Neural cell (in vitro differentiated cells): ENCODE results near the gene VSIG10L. TPM values are rescaled to one million over a fixed set of nuclear protein-coding genes. Genes with fewer than 3 reads are reported as not detected.
A peak's percentile ranks its signal among the peaks of the same experiment; 100 is the strongest.

Source experiments
- H2AFZ ChIP-seq: fragments of 200-600, 300-800 bp; sonication (generic), shearing (Covaris generic); 2 replicates; pipeline ENCODE4 v1.6.0; 2014; ENCODE audit warnings: low read depth, mild to moderate bottlenecking, antibody characterized with exemption, low read length, moderate library complexity
- H3F3A ChIP-seq: fragments of 200-600 bp; shearing (Covaris generic); 2 replicates; pipeline ENCODE4 v1.6.1; 2016; ENCODE audit warnings: mild to moderate bottlenecking, moderate library complexity, mixed read lengths, antibody characterized with exemption, low read length; ENCODE audit not compliant: insufficient read depth, poor library complexity, severe bottlenecking
- H3K27ac ChIP-seq: fragments of 200-600, 300-800 bp; sonication (generic), shearing (Covaris generic); 2 replicates; pipeline ENCODE4 v1.5.1; 2014; ENCODE audit warnings: mild to moderate bottlenecking, low read length, moderate library complexity
- H3K27me3 ChIP-seq: fragments of 300-800, 200-600 bp; sonication (generic), shearing (Covaris generic); 2 replicates; pipeline ENCODE4 v1.6.0; 2014; ENCODE audit warnings: mild to moderate bottlenecking, low read depth, low read length, moderate library complexity; ENCODE audit not compliant: insufficient read depth
- H3K36me3 ChIP-seq: fragments of 300-800, 200-600 bp; sonication (generic), shearing (Covaris generic); 2 replicates; pipeline ENCODE4 v1.5.1; 2014; ENCODE audit warnings: mild to moderate bottlenecking, antibody characterized with exemption, low read length, moderate library complexity; ENCODE audit not compliant: insufficient read depth
- H3K4me2 ChIP-seq: fragments of 300-800, 200-600 bp; sonication (generic), shearing (Covaris generic); 2 replicates; pipeline ENCODE4 v1.6.0; 2014; ENCODE audit warnings: mild to moderate bottlenecking, low read length
- H3K4me3 ChIP-seq: fragments of 300-800, 200-600 bp; sonication (generic), shearing (Covaris generic); 2 replicates; pipeline ENCODE4 v1.5.1; 2014; ENCODE audit warnings: mild to moderate bottlenecking, low read length, moderate library complexity
- H3K79me2 ChIP-seq: fragments of 200-600 bp; shearing (Covaris generic); replicated peaks from 2 replicates; pipeline ENCODE4 v1.6.0; 2014; ENCODE audit warnings: mild to moderate bottlenecking, low read length, moderate library complexity; ENCODE audit not compliant: insufficient read depth
- H3K9ac ChIP-seq: fragments of 300-800, 200-600 bp; sonication (generic), shearing (Covaris generic); 2 replicates; pipeline ENCODE4 v1.6.1; 2016; ENCODE audit warnings: mild to moderate bottlenecking, low read length, mixed read lengths
- H3K9me2 ChIP-seq: fragments of 200-600 bp; shearing (Covaris generic); 2 replicates; pipeline ENCODE4 v1.6.1; 2016; ENCODE audit warnings: mild to moderate bottlenecking, low read length, mixed read lengths; ENCODE audit not compliant: insufficient read depth
- H3K9me3 ChIP-seq: fragments of 200-600, 300-800 bp; sonication (generic), shearing (Covaris generic); 2 replicates; pipeline ENCODE4 v1.6.1; 2016; ENCODE audit warnings: mild to moderate bottlenecking, mixed run types, low read length, moderate library complexity, mixed read lengths
- H4K20me1 ChIP-seq: fragments of 200-600 bp; shearing (Covaris generic); 2 replicates; pipeline ENCODE4 v1.6.1; 2016; ENCODE audit warnings: mild to moderate bottlenecking, mixed run types; ENCODE audit not compliant: insufficient read depth
- CTCF ChIP-seq: fragments of 450-650 bp; IDR thresholded peaks from 2 replicates; pipeline ENCODE4 v1.5.1; 2014; ENCODE audit warnings: antibody characterized with exemption, mild to moderate bottlenecking, moderate library complexity; ENCODE audit not compliant: poor library complexity, severe bottlenecking
- EP300 ChIP-seq: fragments of 450-650 bp; conservative IDR thresholded peaks from 2 replicates; pipeline ENCODE4 v1.6.1; 2014; ENCODE audit warnings: antibody characterized with exemption, mild to moderate bottlenecking, moderate library complexity; ENCODE audit not compliant: poor library complexity, severe bottlenecking
- EZH2 ChIP-seq: fragments of 200-600, 300-800 bp; shearing (Covaris generic), sonication (generic); IDR thresholded peaks from 2 replicates; pipeline ENCODE4 v1.6.1; 2014; ENCODE audit warnings: antibody characterized with exemption, low read length, borderline replicate concordance, mild to moderate bottlenecking; ENCODE audit not compliant: insufficient read depth, poor library complexity, severe bottlenecking
- MXI1 ChIP-seq: fragments of 450-650 bp; conservative IDR thresholded peaks from 2 replicates; pipeline ENCODE4 v1.6.1; 2014; ENCODE audit warnings: antibody characterized with exemption, mild to moderate bottlenecking; ENCODE audit not compliant: poor library complexity, severe bottlenecking
- POLR2AphosphoS5 ChIP-seq: IDR thresholded peaks from 2 replicates; pipeline ENCODE4 v1.6.1; 2012
- RAD21 ChIP-seq: fragments of 450-650 bp; conservative IDR thresholded peaks from 2 replicates; pipeline ENCODE4 v1.6.1; 2014; ENCODE audit warnings: antibody characterized with exemption, mild to moderate bottlenecking, moderate library complexity
- REST ChIP-seq: IDR thresholded peaks from 2 replicates; pipeline ENCODE4 v1.6.1; 2012; ENCODE audit warnings: borderline replicate concordance
- SMC3 ChIP-seq: fragments of 450-650 bp; conservative IDR thresholded peaks from 2 replicates; pipeline ENCODE4 v1.6.1; 2014; ENCODE audit warnings: antibody characterized with exemption, mild to moderate bottlenecking, moderate library complexity; ENCODE audit not compliant: poor library complexity
- TAF1 ChIP-seq: IDR thresholded peaks from 2 replicates; pipeline ENCODE4 v1.6.1; 2012; ENCODE audit warnings: low read depth
- polyA plus RNA-seq: library from polyadenylated mRNA; depleted of rRNA; stranded (reverse); fragments of >200 nt; gene quantifications from 2 replicates; pipeline ENCODE4 v1.2.3, GENCODE V29; 2014

The VSIG10L gene
- polyA plus RNA-seq, 1 donor from 2014 or later: 2.3 TPM

GRCh38 chr19:51341066-51341465 is 873 bp downstream of the VSIG10L start:
- Histone ChIP-seq H3K27me3 (peaks cover 5% of the 10 kb centered on the region), H2AFZ (no peak overlapping the region), H3K9me3 (no peaks in the 10 kb centered on the region), H3K27ac (no peak overlapping the region), H3K79me2 (no peaks in the 10 kb centered on the region), H3K36me3 (no peaks in the 10 kb centered on the region), H3K4me3 (no peak overlapping the region), H3F3A (no peaks in the 10 kb centered on the region), H4K20me1 (no peaks in the 10 kb centered on the region), H3K4me2 (no peak overlapping the region), H3K9ac (peak overlapping the region; percentile 68), H3K9me2 (no peaks in the 10 kb centered on the region)
- TF ChIP-seq RAD21: no peak
- TF ChIP-seq TAF1: no peak
- no peak for TF ChIP-seq MXI1
- TF ChIP-seq EZH2: no peak
- TF ChIP-seq EP300: no peak
- no peak for TF ChIP-seq CTCF
- no peak for TF ChIP-seq SMC3
- TF ChIP-seq POLR2AphosphoS5: no peak
- no peak for TF ChIP-seq REST

DNA sequence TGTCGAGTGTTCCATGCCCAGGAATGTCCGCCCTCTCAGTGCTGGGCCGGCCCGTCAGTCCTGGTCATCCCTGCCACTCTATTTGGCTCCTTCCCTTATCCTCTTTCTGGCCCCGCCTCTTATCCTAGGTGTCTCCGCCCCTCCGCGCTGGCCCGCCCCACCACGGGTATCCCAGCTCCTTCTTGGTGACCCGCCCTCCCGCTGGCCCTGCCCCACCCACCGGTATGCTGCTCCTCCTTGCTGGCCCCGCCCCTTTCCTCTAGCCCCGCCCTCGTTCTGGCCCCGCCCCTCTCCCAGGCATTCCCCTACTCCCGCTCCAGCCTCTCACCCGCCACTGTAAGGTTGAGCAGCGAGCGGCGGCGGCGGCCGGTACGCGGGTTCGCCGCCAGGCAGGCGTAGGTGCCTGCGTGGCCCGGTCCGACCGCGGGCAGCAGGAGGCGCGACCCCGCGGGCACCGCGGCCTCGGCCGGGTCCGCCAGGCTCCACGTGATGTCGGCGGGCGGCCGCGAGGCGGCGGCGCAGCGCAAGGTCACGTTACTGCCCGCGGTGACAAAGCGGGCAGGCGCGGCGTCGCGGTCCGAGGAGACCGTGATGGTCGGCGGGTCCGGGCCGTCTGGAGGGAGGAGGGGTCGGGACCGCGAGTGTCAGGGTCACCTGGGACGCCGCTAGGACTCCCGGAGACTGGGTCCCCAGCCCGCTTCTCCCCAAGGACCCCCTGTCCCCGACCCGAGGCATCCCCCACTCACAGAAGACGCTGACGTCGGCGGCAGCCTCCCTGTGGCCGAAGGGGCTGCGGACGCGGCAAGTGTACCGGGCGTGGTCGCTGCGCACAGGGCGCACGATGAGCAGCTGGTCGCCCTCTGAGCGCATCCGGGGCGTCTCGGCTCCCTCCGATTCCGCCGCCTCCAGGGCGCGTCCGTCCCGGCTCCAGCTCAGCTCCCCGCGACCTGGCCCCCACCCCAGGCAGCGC is 2.0 kb downstream of the VSIG10L start:
- H3K27me3 ChIP-seq: peaks cover 5% of the 10 kb centered on the region
- H3K79me2 ChIP-seq: no peaks in the 10 kb centered on the region
- no peaks in the 10 kb centered on the region for H3K9me2 ChIP-seq
- H3K36me3 ChIP-seq: no peaks in the 10 kb centered on the region
- H3K4me3 ChIP-seq: peak overlapping the region; percentile 72
- no peak overlapping the region for H2AFZ ChIP-seq
- peak overlapping the region; percentile 8 for H3K27ac ChIP-seq
- no peaks in the 10 kb centered on the region for H4K20me1 ChIP-seq
- TF ChIP-seq SMC3 (peak; percentile 60), MXI1 (peak; percentile 51), CTCF (peak; percentile 63), EP300 (peak; percentile 51), EZH2 (no peak), TAF1 (peak; percentile 67), POLR2AphosphoS5 (peak; percentile 52), REST (no peak), RAD21 (peak; percentile 33)
- H3F3A ChIP-seq: no peaks in the 10 kb centered on the region
- H3K9ac ChIP-seq: peak overlapping the region; percentile 70
- no peaks in the 10 kb centered on the region for H3K9me3 ChIP-seq
- peak overlapping the region; percentile 7 for H3K4me2 ChIP-seq
